HEK293 (cell line): Measurements from ENCODE around the gene DNAH12.
"Not testable (repeated sequence)": the region's sequence is repeated elsewhere in the genome, so short reads cannot be mapped to it uniquely, and the experiment has no call there.

Source experiments
- CTCF ChIA-PET: fragments of 350-600 bp; formaldehyde crosslinking; extraction: SDS; loops from one replicate; lab custom pipeline; 2021; ENCODE audit warnings: antibody characterized with exemption; lab: Yijun Ruan, JAX
- POLR2A ChIA-PET: fragments of 300-600 bp; formaldehyde crosslinking; extraction: SDS; loops from one replicate; lab custom pipeline; 2020; ENCODE audit warnings: antibody characterized with exemption, inconsistent platforms; lab: Yijun Ruan, JAX
- H3K27ac ChIP-seq: fragments of 200-500 bp; sonication (Bioruptor generic); 2 replicates; pipeline ENCODE4 v1.5.1; 2014; ENCODE audit warnings: low read depth, low read length, control low read depth, inconsistent platforms; ENCODE audit errors: extremely low read depth
- H3K36me3 ChIP-seq, 2 experiments: fragments of 200-500 bp in 1 of 2; sonication (Bioruptor generic) in 1 of 2; 1 replicate in 1 of 2; 2 replicates in 1 of 2; pipeline ENCODE4 v1.5.1; 2014 to 2017; ENCODE audit warnings: inconsistent platforms in 2 of 2, low read length in 2 of 2; ENCODE audit not compliant: control insufficient read depth in 2 of 2, insufficient read depth in 1 of 2
- H3K4me1 ChIP-seq: fragments of 200-500 bp; sonication (Bioruptor generic); 2 replicates; pipeline ENCODE4 v1.5.1; 2014; ENCODE audit warnings: mild to moderate bottlenecking, low read length, inconsistent platforms; ENCODE audit not compliant: control insufficient read depth, insufficient read depth
- H3K4me3 ChIP-seq: 2 replicates; pipeline ENCODE4 v1.5.1; 2011; ENCODE audit warnings: low read depth, mild to moderate bottlenecking, control low read depth, low read length, moderate library complexity
- H3K9me3 ChIP-seq: fragments of 200-500 bp; sonication (Bioruptor generic); 2 replicates; pipeline ENCODE4 v1.5.1; 2014; ENCODE audit warnings: low read depth, low read length, inconsistent platforms; ENCODE audit not compliant: control insufficient read depth, insufficient read depth
- GLIS2 ChIP-seq: fragments of 450-650 bp; formaldehyde crosslinking; IDR thresholded peaks from 2 replicates; pipeline ENCODE4 v1.5.1; 2016; ENCODE audit warnings: missing biosample characterization, missing genetic modification characterization
- HOXC10 ChIP-seq: sonication (generic); formaldehyde crosslinking; IDR thresholded peaks from 2 replicates; pipeline ENCODE4 v1.8.1; 2023; ENCODE audit warnings: mild to moderate bottlenecking, missing genetic modification reagents
- INSM2 ChIP-seq: fragments of 450-650 bp; formaldehyde crosslinking; IDR thresholded peaks from 2 replicates; pipeline ENCODE4 v1.5.1; 2016; ENCODE audit warnings: missing biosample characterization, missing genetic modification characterization
- KLF10 ChIP-seq: fragments of 450-650 bp; IDR thresholded peaks from 2 replicates; pipeline ENCODE4 v1.5.1; 2018; ENCODE audit warnings: missing biosample characterization, mild to moderate bottlenecking, missing genetic modification characterization
- SALL2 ChIP-seq: fragments of 450-650 bp; formaldehyde crosslinking; IDR thresholded peaks from 2 replicates; pipeline ENCODE4 v1.5.0; 2017; ENCODE audit warnings: missing biosample characterization, mild to moderate bottlenecking, missing genetic modification characterization, borderline replicate concordance
- SCRT2 ChIP-seq: fragments of 450-650 bp; formaldehyde crosslinking; IDR thresholded peaks from 2 replicates; pipeline ENCODE4 v1.5.1; 2016; ENCODE audit warnings: missing biosample characterization, missing genetic modification characterization
- SP7 ChIP-seq: fragments of 450-650 bp; formaldehyde crosslinking; IDR thresholded peaks from 2 replicates; pipeline ENCODE4 v1.5.1; 2016; ENCODE audit warnings: missing biosample characterization, missing genetic modification characterization
- WT1 ChIP-seq: fragments of 450-650 bp; formaldehyde crosslinking; IDR thresholded peaks from 2 replicates; pipeline ENCODE4 v1.5.1; 2016; ENCODE audit warnings: missing biosample characterization, missing genetic modification characterization
- ZBTB49 ChIP-seq: fragments of 450-650 bp; formaldehyde crosslinking; IDR thresholded peaks from 2 replicates; pipeline ENCODE4 v1.5.1; 2016; ENCODE audit warnings: missing biosample characterization, missing genetic modification characterization, low read depth
- ZNF544 ChIP-seq: fragments of 450-650 bp; formaldehyde crosslinking; IDR thresholded peaks from 2 replicates; pipeline ENCODE4 v1.5.0; 2017; ENCODE audit warnings: missing biosample characterization, missing genetic modification characterization
- ZNF558 ChIP-seq: fragments of 450-650 bp; formaldehyde crosslinking; IDR thresholded peaks from 2 replicates; pipeline ENCODE4 v1.5.1; 2016; ENCODE audit warnings: missing biosample characterization, missing genetic modification characterization
- ZNF626 ChIP-seq: fragments of 450-650 bp; sonication (Bioruptor Pico); formaldehyde crosslinking; IDR thresholded peaks from 2 replicates; pipeline ENCODE4 v1.5.1; 2018; ENCODE audit warnings: missing biosample characterization, missing genetic modification characterization, inconsistent platforms
- ZNF777 ChIP-seq: fragments of 450-650 bp; formaldehyde crosslinking; IDR thresholded peaks from 2 replicates; pipeline ENCODE4 v1.5.1; 2017; ENCODE audit warnings: missing biosample characterization, missing genetic modification characterization, borderline replicate concordance
- TF ChIP-seq, protein P1 (sequence below): fragments of 450-650 bp; formaldehyde crosslinking; IDR thresholded peaks from 2 replicates; pipeline ENCODE4 v1.5.1; 2017; ENCODE audit warnings: missing biosample characterization, missing genetic modification characterization

DNAH12 gene

GRCh38 chr3:57497904-57498303 lies 46.2 kb downstream of the DNAH12 start (continued):
- TF ChIP-seq SP7, result no peak
- no peak for TF ChIP-seq SALL2 (tag by site-specific recombination)
- no peak for TF ChIP-seq SCRT2 (tag by site-specific recombination)

- Histone ChIP-seq H3K9me3 (no peaks in the 10 kb centered on the region), H3K4me3 (no peak overlapping the region), H3K4me1 (no peaks in the 10 kb centered on the region), H3K27ac (no peak overlapping the region), H3K36me3 (no peaks in the 10 kb centered on the region)
- TF ChIP-seq WT1 (tag by site-specific recombination), result no peak
- no peak for TF ChIP-seq KLF10
- no peak for TF ChIP-seq ZNF626 (tag by site-specific recombination)
- TF ChIP-seq HOXC10, result no peak
- TF ChIP-seq, protein P1, sequence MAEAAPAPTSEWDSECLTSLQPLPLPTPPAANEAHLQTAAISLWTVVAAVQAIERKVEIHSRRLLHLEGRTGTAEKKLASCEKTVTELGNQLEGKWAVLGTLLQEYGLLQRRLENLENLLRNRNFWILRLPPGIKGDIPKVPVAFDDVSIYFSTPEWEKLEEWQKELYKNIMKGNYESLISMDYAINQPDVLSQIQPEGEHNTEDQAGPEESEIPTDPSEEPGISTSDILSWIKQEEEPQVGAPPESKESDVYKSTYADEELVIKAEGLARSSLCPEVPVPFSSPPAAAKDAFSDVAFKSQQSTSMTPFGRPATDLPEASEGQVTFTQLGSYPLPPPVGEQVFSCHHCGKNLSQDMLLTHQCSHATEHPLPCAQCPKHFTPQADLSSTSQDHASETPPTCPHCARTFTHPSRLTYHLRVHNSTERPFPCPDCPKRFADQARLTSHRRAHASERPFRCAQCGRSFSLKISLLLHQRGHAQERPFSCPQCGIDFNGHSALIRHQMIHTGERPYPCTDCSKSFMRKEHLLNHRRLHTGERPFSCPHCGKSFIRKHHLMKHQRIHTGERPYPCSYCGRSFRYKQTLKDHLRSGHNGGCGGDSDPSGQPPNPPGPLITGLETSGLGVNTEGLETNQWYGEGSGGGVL (tag by site-specific recombination), result no peak
- POLR2A ChIA-PET, result no interaction called here
- CTCF ChIA-PET, result no interaction called here
These were observed 59.6 kb downstream of the DNAH12 start for GRCh38 chr3:57484563-57484962.

DNA sequence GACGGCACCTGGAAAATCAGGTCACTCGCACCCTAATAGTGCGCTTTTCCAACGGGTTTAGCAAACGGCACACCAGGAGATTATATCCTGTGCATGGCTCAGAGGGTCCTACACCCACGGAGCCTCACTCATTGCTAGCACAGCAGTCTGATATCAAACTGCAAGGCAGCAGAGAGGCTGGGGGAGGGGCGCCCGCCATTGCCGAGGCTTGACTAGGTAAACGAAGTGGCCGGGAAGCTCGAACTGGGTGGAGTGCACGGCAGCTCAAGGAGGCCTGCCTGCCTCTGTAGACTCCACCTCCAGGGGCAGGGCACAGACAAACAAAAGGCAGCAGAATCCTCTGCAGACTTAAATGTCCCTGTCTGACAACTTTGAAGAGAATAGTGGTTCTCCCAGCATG lies 67.0 kb downstream of the DNAH12 start:
- H3K4me1 ChIP-seq, H3K27ac ChIP-seq, H3K4me3 ChIP-seq, POLR2A ChIA-PET, CTCF ChIA-PET, H3K9me3 ChIP-seq, H3K36me3 ChIP-seq: not testable (repeated sequence)

GRCh38 chr3:57464801-57465200 lies 79.3 kb downstream of the DNAH12 start:
- Histone ChIP-seq H3K4me3 (no peak overlapping the region), H3K27ac (no peak overlapping the region), H3K4me1 (no peaks in the 10 kb centered on the region), H3K36me3 (no peaks in the 10 kb centered on the region), H3K9me3 (no peaks in the 10 kb centered on the region)
- POLR2A ChIA-PET, result no interaction called here
- no peak for TF ChIP-seq ZNF544
- no peak for TF ChIP-seq ZNF558 (tag by site-specific recombination)
- no peak for TF ChIP-seq GLIS2 (tag by site-specific recombination)
- no peak for TF ChIP-seq INSM2 (tag by site-specific recombination)
- TF ChIP-seq ZBTB49, result no peak
- no peak for TF ChIP-seq ZNF777 (tag by site-specific recombination)
- CTCF ChIA-PET, result no interaction called here
